Measurements from ENCODE around the gene MANSC1. TPM values are rescaled to one million over a fixed set of nuclear protein-coding genes. Genes with fewer than 3 reads are reported as not detected.

The MANSC1 gene
- total and polyA plus RNA-seq, 4 experiments from 2014 or later: 0.35 to 1.4 (median 0.47) TPM

DNA sequence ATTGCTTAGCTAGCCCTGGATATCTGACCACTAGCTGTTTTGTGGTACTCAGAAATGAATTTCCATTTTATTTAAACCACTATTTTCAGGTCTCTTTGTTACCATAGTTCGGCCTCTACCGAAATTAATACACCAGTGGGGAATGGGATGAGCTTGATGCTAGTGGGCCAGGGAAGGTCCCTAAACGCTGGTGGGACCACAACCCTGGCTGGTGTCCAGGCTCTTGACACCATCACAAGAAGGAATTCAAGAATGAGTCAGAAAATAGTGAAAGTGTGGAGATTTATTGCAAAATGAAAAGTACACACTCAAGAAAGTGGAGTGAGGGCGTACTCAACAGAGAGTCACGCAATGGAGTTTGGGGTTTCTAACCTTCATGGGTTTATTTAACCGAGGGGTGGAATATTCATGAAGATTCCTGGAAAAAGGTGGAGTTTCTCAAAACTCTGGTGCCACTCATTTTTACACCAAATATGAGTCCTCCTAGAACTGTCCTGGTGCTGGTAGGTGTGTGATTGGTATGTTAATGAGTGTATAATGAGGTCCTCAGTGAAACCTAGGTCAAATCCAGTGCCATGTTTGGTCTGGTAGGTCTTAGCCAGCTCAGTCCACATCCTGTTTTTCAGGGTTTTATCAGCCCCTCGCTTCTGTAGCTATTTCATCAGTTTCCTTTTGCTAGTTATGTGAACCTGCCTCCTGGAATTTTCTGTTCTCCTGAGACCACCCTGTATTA is 44.3 kb downstream of the MANSC1 start:
- Histone ChIP-seq H3K4me1 (ENCODE audit: insufficient read depth, low read length) (no peaks in the 10 kb centered on the region), H3K4me3 (ENCODE audit: low read length in 2 of 2) (no peak overlapping the region), H3K36me3 (ENCODE audit: insufficient read depth, low read length) (no peaks in the 10 kb centered on the region), H3K27ac (ENCODE audit: low read depth, low read length) (no peak overlapping the region), H3K27me3 (ENCODE audit: insufficient read depth, low read length) (no peaks in the 10 kb centered on the region), H3K9me3 (ENCODE audit: control insufficient read depth in 1 of 2, low read length in 2 of 2) (no peaks in the 10 kb centered on the region)
- intact Hi-C loops (cut with micrococcal nuclease): no loop called here
- no peak for DNase-seq
- Mint-ChIP-seq H3K4me1 (no peaks in the 10 kb centered on the region), H3K27ac (no peak overlapping the region), H3K9me3 (peaks cover 0 to 8% (median 0%) of the 10 kb centered on the region in 8 donors), H3K36me3 (peaks cover 0 to 4% of the 10 kb centered on the region in 2 donors), H3K4me3 (no peak overlapping the region), H3K27me3 (peaks cover 3 to 8% of the 10 kb centered on the region in 2 donors)
- ChIA-PET POLR2A (ENCODE audit: partially characterized antibody) (no interaction called here), CTCF (ENCODE audit: partially characterized antibody) (interaction anchor here (0.7 to 1.0 kb wide), 2 partner anchors 9 to 724 kb away, joined by 3 to 4 read pairs; no protein-coding TSS in a partner anchor)

DNA sequence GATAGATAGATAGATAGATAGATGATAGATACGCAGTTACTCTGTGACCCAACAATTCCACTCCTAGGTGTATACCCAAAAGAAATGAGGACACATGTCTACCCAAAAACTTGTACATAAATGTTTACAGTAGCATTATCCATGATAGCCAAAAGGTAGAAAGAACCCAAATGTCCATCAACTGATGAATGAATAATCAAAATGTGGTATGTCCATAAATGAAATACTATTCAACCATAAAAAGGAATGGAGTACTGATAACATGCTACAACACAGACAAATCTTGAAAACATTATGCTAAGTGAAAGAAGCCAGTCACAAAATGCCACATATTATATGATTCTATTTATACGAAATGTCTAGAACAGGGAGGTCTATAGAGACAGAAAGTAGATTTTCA is 47.1 kb downstream of the MANSC1 start:
- peak overlapping the region in 1 of 8 donors; percentile 1 for H3K4me3 Mint-ChIP-seq

DNA sequence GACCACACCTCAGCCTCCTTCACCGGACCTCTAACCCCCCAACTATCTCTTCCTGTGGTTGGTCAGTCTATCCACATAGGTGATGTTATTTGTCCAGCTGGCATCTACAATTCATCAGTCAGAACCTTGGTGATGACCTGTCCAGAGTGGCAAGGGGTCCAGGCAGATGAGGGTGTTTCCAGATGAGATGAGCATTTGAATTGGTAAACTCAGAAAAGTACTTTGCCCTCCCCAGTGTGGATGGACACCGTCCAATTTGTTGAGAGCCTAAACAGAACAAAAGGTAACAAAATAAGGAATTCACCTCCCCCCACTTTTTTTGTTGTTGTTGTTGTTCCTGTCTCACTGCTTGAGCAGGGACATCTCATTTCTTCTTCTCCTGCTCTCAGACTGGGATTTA is 48.9 kb downstream of the MANSC1 start:
- Mint-ChIP-seq H3K36me3 (peaks cover 0 to 4% of the 10 kb centered on the region in 2 donors), H3K9me3 (peaks cover 0 to 8% (median 0%) of the 10 kb centered on the region in 8 donors), H3K27me3 (peaks cover 3 to 9% of the 10 kb centered on the region in 2 donors), H3K4me3 (no peak overlapping the region), H3K27ac (no peak overlapping the region), H3K4me1 (no peaks in the 10 kb centered on the region)
- H3K27ac ChIP-seq (ENCODE audit: low read depth, low read length): no peak overlapping the region
- H3K36me3 ChIP-seq (ENCODE audit: insufficient read depth, low read length): no peaks in the 10 kb centered on the region
- no peak for DNase-seq
- no peaks in the 10 kb centered on the region for H3K27me3 ChIP-seq (ENCODE audit: insufficient read depth, low read length)
- no peaks in the 10 kb centered on the region for H3K4me1 ChIP-seq (ENCODE audit: insufficient read depth, low read length)
- ChIA-PET CTCF (ENCODE audit: partially characterized antibody) (interaction anchor here (1.0 kb wide), 1 partner anchor 27 kb away, joined by 3 read pairs; no protein-coding TSS in a partner anchor), POLR2A (ENCODE audit: partially characterized antibody) (no interaction called here)
- no peaks in the 10 kb centered on the region for H3K9me3 ChIP-seq (ENCODE audit: control insufficient read depth in 1 of 2, low read length in 2 of 2)
- intact Hi-C loops (cut with micrococcal nuclease): no loop called here
- no peak overlapping the region for H3K4me3 ChIP-seq (ENCODE audit: low read length in 2 of 2)

More for the DNA sequence above, 47.1 kb downstream of the MANSC1 start:
- intact Hi-C loops (cut with micrococcal nuclease): no loop called here
- Mint-ChIP-seq H3K27ac (no peak overlapping the region), H3K4me1 (no peaks in the 10 kb centered on the region), H3K9me3 (peaks cover 0 to 8% (median 0%) of the 10 kb centered on the region in 8 donors), H3K36me3 (peaks cover 0 to 4% of the 10 kb centered on the region in 2 donors), H3K27me3 (peaks cover 3 to 11% of the 10 kb centered on the region in 2 donors)
- DNase-seq: no peak
- H3K27me3 ChIP-seq (ENCODE audit: insufficient read depth, low read length): no peaks in the 10 kb centered on the region
- no peaks in the 10 kb centered on the region for H3K9me3 ChIP-seq (ENCODE audit: control insufficient read depth in 1 of 2, low read length in 2 of 2)
- H3K4me3 ChIP-seq (ENCODE audit: low read length in 2 of 2): no peak overlapping the region
- POLR2A ChIA-PET (ENCODE audit: partially characterized antibody): no interaction called here
- H3K27ac ChIP-seq (ENCODE audit: low read depth, low read length): no peak overlapping the region
- H3K4me1 ChIP-seq (ENCODE audit: insufficient read depth, low read length): no peaks in the 10 kb centered on the region
- no peaks in the 10 kb centered on the region for H3K36me3 ChIP-seq (ENCODE audit: insufficient read depth, low read length)
- CTCF ChIA-PET (ENCODE audit: partially characterized antibody): no interaction called here

DNA sequence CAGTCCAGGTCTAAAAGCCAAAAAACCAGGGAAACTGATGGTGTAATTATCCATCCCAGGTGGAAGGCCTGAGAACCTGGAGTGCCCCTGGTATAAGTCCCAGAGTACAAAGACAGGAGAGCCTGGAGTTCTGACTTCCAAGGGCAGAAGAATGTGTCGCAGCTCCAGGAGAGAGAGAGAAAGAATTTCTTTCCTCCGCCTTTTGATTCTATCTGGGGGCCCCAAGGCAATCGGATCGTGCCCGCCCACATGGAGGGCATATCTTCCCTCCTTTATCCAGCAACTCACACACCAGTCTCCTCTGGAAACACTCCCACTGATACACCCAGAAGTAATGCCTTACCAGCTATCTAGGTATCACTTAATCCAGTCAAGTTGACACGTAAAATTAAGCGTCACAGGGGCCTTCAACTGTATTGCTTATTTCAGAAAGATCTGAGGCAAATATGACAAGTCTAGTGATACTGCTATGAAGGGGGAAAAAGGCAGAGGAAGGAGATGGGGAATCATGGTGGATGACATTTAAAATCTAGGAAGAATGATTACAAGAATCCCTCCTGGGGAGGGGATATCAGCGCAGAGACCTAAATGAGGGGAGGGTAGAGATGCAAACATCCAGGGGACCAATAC is 52.7 kb downstream of the MANSC1 start:
- intact Hi-C loops (cut with micrococcal nuclease): loop anchor here (10.0 kb wide), 1 partner anchor 757 kb away; no protein-coding TSS in a partner anchor
- H3K36me3 Mint-ChIP-seq: no peaks in the 10 kb centered on the region
- peaks cover 3 to 7% of the 10 kb centered on the region in 2 donors for H3K27me3 Mint-ChIP-seq
- no peak overlapping the region for H3K4me3 Mint-ChIP-seq
- Histone ChIP-seq H3K36me3 (ENCODE audit: insufficient read depth, low read length) (no peaks in the 10 kb centered on the region), H3K4me3 (ENCODE audit: low read length in 2 of 2) (no peak overlapping the region), H3K27me3 (ENCODE audit: insufficient read depth, low read length) (no peaks in the 10 kb centered on the region), H3K27ac (ENCODE audit: low read depth, low read length) (no peak overlapping the region), H3K4me1 (ENCODE audit: insufficient read depth, low read length) (no peaks in the 10 kb centered on the region), H3K9me3 (ENCODE audit: control insufficient read depth in 1 of 2, low read length in 2 of 2) (no peaks in the 10 kb centered on the region)
- POLR2A ChIA-PET (ENCODE audit: partially characterized antibody): no interaction called here
- H3K9me3 Mint-ChIP-seq: peaks cover 0 to 2% (median 0%) of the 10 kb centered on the region in 8 donors
- no peaks in the 10 kb centered on the region for H3K4me1 Mint-ChIP-seq
- CTCF ChIA-PET (ENCODE audit: partially characterized antibody): no interaction called here
- no peak overlapping the region for H3K27ac Mint-ChIP-seq
- no peak for DNase-seq

DNA sequence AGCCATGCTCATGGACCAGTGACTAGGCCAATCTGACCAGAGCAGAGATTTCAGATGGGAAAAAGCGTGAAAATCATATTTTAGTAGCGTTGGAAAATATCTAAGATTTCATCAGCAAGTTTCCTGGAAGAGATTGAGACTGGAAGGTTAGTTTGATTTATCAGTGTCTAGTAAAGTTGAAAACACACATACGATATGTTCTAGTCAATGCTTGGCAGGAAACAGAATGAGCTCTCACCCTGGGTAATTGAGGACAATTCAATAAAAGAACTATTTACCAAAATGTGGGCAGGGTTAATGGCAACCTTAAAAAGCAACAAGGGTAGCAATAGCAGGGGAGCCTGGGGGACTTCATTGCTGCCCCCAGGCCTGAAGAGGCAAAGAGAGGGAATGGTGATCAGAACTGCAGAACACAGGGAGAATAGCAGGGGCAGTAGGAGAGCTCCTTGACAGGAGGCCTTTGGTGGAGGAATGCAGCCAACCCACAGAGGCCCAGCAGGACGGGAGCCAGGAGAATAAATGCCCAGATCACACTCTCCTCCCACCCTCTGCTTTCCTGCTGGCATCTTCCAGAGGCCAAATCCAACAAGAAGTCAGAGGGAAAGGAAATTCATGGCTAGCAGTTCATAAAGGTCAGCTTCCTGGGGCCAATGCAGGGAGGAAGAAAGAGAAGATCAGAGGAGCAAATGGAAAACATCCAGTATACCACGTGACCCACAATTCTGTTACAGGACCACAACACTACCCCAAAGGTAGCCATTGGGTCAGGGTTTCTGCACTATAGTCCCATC is 55.6 kb downstream of the MANSC1 start:
- ChIA-PET POLR2A (ENCODE audit: partially characterized antibody) (no interaction called here), CTCF (ENCODE audit: partially characterized antibody) (no interaction called here)
- intact Hi-C loops (cut with micrococcal nuclease): loop anchor here (10.0 kb wide), 1 partner anchor 760 kb away; no protein-coding TSS in a partner anchor
- H3K4me1 ChIP-seq (ENCODE audit: insufficient read depth, low read length): no peaks in the 10 kb centered on the region
- H3K9me3 ChIP-seq (ENCODE audit: control insufficient read depth in 1 of 2, low read length in 2 of 2): no peaks in the 10 kb centered on the region
- no peak overlapping the region for H3K27ac Mint-ChIP-seq
- H3K27me3 ChIP-seq (ENCODE audit: insufficient read depth, low read length): no peaks in the 10 kb centered on the region
- H3K9me3 Mint-ChIP-seq: no peaks in the 10 kb centered on the region
- DNase-seq: no peak
- peaks cover 0 to 7% (median 2%) of the 10 kb centered on the region in 4 donors for H3K4me1 Mint-ChIP-seq
- no peak overlapping the region for H3K4me3 Mint-ChIP-seq
- no peaks in the 10 kb centered on the region for H3K36me3 ChIP-seq (ENCODE audit: insufficient read depth, low read length)
- no peak overlapping the region for H3K4me3 ChIP-seq (ENCODE audit: low read length in 2 of 2)
- no peaks in the 10 kb centered on the region for H3K36me3 Mint-ChIP-seq
- peaks cover 0 to 4% of the 10 kb centered on the region in 2 donors for H3K27me3 Mint-ChIP-seq
- no peak overlapping the region for H3K27ac ChIP-seq (ENCODE audit: low read depth, low read length)

DNA sequence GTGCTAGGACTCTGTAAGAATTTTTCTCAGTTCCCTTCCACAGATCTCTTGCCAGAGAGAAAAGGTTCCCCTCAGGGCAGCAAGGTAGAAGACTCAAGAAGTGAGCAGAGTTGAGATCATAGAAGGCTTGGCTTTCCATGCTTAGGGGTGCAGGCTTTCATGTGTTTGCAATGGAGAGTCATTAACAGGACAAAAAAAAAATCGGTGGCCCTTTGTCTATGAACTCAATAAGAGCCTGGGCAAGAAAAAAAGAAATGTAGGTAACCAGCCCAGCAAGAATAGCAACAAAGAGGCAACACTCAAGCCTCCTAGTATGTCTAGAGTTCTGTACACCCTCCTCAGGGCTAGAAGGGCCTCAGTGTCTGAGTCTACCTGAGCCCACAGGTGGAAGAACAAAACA is 59.8 kb downstream of the MANSC1 start:
- no peak for DNase-seq
- Histone ChIP-seq H3K36me3 (ENCODE audit: insufficient read depth, low read length) (no peaks in the 10 kb centered on the region), H3K9me3 (ENCODE audit: control insufficient read depth in 1 of 2, low read length in 2 of 2) (no peaks in the 10 kb centered on the region), H3K4me1 (ENCODE audit: insufficient read depth, low read length) (no peaks in the 10 kb centered on the region), H3K27ac (ENCODE audit: low read depth, low read length) (no peak overlapping the region), H3K27me3 (ENCODE audit: insufficient read depth, low read length) (no peaks in the 10 kb centered on the region), H3K4me3 (ENCODE audit: low read length in 2 of 2) (no peak overlapping the region)
- ChIA-PET POLR2A (ENCODE audit: partially characterized antibody) (interaction anchor here (0.6 kb wide), 1 partner anchor 21 kb away, joined by 3 read pairs; no protein-coding TSS in a partner anchor), CTCF (ENCODE audit: partially characterized antibody) (no interaction called here)
- H3K9me3 Mint-ChIP-seq: no peaks in the 10 kb centered on the region
- intact Hi-C loops (cut with micrococcal nuclease): loop anchor here (10.0 kb wide), 1 partner anchor 765 kb away; no protein-coding TSS in a partner anchor
- H3K4me1 Mint-ChIP-seq: peaks cover 0 to 7% (median 2%) of the 10 kb centered on the region in 4 donors
- no peak overlapping the region for H3K4me3 Mint-ChIP-seq
- peak overlapping the region in 1 of 7 donors; percentile 29 for H3K27ac Mint-ChIP-seq
- H3K27me3 Mint-ChIP-seq: peaks cover 0 to 5% of the 10 kb centered on the region in 2 donors
- no peaks in the 10 kb centered on the region for H3K36me3 Mint-ChIP-seq

DNA sequence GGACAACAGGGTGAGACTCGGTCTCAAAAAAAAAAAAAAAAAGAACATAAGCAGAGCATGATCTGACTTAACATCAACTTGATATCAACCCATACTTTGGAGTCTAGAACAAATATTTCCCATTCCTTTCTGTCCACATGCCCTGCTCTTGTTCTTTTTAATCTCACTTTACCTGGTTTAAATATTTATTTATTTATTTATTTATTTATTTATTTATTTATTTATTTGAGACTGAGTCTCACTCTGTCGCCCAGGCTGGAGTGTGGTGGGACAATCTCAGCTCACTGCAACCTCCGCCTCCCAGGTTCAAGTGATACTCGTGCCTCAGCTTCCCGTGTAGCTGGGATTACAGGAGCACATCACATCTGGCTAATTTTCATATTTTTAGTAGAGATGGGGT is 63.6 kb downstream of the MANSC1 start:
- no peak for DNase-seq
- H3K36me3 Mint-ChIP-seq: no peaks in the 10 kb centered on the region
- Histone ChIP-seq H3K4me3 (ENCODE audit: low read length in 2 of 2) (no peak overlapping the region), H3K27me3 (ENCODE audit: insufficient read depth, low read length) (no peaks in the 10 kb centered on the region), H3K9me3 (ENCODE audit: control insufficient read depth in 1 of 2, low read length in 2 of 2) (no peaks in the 10 kb centered on the region), H3K4me1 (ENCODE audit: insufficient read depth, low read length) (no peaks in the 10 kb centered on the region), H3K36me3 (ENCODE audit: insufficient read depth, low read length) (no peaks in the 10 kb centered on the region), H3K27ac (ENCODE audit: low read depth, low read length) (no peak overlapping the region)
- POLR2A ChIA-PET (ENCODE audit: partially characterized antibody): interaction anchor here (0.6 kb wide), 1 partner anchor 1745 kb away, joined by 4 read pairs; no protein-coding TSS in a partner anchor
- intact Hi-C loops (cut with micrococcal nuclease): no loop called here
- CTCF ChIA-PET (ENCODE audit: partially characterized antibody): no interaction called here
- H3K27ac Mint-ChIP-seq: no peak overlapping the region
- H3K4me1 Mint-ChIP-seq: peaks cover 0 to 7% (median 2%) of the 10 kb centered on the region in 4 donors
- H3K9me3 Mint-ChIP-seq: no peaks in the 10 kb centered on the region
- H3K27me3 Mint-ChIP-seq: peaks cover 4 to 21% of the 10 kb centered on the region in 2 donors
- no peak overlapping the region for H3K4me3 Mint-ChIP-seq
